Epithelial cell of proximal tubule (primary cell): Measurements from ENCODE around the gene TTC34. TPM values are rescaled to one million over a fixed set of nuclear protein-coding genes. Genes with fewer than 3 reads are reported as not detected.

Experiments used
- DNase-seq: peaks from one replicate; pipeline ENCODE4 v3.0.0-alpha.2; 2011; ENCODE audit warnings: low read depth
- H3K4me3 ChIP-seq: 2 replicates; pipeline ENCODE4 v1.5.1; 2011; ENCODE audit warnings: low read depth, mild to moderate bottlenecking, low read length
- total RNA-seq: library from RNA; depleted of rRNA; stranded (reverse); fragments of >200 nt; gene quantifications from 2 replicates; pipeline ENCODE4 v1.2.3, GENCODE V29; 2015
- TF ChIP-seq, protein P1 (sequence below): conservative IDR thresholded peaks from 2 replicates; pipeline ENCODE4 v1.5.1; 2012; ENCODE audit warnings: low read depth, mild to moderate bottlenecking, low read length

TTC34 gene
- total RNA-seq, 1 donor from 2014 or later = 0.46 TPM

DNA sequence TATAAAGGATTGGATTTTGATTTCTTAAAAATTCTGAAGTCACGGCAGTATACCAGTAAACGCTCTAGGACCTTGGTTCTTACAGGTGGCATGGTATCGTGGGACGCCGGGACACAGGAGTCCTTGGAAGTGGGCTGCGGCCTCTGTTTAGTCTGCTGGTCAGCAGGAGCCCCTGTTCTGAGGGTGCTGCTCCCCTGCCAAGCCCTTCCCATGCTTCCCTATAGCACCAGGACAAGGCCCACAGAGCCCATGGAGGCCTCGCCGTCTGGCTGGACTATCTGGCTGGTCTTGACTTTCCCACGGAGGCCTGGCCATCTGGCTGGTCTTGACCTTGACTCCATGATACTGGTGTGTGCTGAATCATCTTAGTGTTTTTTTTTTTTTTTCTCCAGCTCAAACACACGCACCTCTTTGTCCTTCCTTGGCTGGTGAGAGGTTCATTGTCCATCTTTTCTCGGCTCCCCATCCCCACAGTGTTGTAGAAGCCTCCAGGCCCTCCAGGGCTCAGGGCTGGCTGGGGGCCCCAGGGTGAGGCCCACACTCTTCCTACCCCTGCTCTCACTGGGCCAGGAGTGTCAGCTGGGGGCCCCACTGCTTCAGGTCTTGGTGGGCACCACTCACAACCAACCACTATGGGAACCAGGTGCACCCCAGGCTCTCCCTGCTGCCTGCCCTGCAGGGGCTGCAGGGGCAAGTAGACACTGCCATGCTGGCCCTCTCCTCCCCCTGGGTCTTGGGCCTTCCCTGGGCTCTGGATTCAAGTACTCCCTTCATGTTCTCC is 16.5 kb upstream of the TTC34 start:
- no peak overlapping the region for H3K4me3 ChIP-seq
- TF ChIP-seq, protein P1, sequence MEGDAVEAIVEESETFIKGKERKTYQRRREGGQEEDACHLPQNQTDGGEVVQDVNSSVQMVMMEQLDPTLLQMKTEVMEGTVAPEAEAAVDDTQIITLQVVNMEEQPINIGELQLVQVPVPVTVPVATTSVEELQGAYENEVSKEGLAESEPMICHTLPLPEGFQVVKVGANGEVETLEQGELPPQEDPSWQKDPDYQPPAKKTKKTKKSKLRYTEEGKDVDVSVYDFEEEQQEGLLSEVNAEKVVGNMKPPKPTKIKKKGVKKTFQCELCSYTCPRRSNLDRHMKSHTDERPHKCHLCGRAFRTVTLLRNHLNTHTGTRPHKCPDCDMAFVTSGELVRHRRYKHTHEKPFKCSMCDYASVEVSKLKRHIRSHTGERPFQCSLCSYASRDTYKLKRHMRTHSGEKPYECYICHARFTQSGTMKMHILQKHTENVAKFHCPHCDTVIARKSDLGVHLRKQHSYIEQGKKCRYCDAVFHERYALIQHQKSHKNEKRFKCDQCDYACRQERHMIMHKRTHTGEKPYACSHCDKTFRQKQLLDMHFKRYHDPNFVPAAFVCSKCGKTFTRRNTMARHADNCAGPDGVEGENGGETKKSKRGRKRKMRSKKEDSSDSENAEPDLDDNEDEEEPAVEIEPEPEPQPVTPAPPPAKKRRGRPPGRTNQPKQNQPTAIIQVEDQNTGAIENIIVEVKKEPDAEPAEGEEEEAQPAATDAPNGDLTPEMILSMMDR = no peak
- no peak for DNase-seq

GRCh38 chr1:2816786-2817185 is 15.3 kb upstream of the TTC34 start:
- TF ChIP-seq, protein P1 = no peak
- DNase-seq = no peak
- no peak overlapping the region for H3K4me3 ChIP-seq

GRCh38 chr1:2815551-2815950 is 14.1 kb upstream of the TTC34 start:
- TF ChIP-seq, protein P1 = no peak
- no peak overlapping the region for H3K4me3 ChIP-seq
- DNase-seq = no peak

GRCh38 chr1:2814511-2815075 is 13.1 kb upstream of the TTC34 start:
- H3K4me3 ChIP-seq = no peak overlapping the region
- no peak for DNase-seq
- TF ChIP-seq, protein P1 = no peak

DNA sequence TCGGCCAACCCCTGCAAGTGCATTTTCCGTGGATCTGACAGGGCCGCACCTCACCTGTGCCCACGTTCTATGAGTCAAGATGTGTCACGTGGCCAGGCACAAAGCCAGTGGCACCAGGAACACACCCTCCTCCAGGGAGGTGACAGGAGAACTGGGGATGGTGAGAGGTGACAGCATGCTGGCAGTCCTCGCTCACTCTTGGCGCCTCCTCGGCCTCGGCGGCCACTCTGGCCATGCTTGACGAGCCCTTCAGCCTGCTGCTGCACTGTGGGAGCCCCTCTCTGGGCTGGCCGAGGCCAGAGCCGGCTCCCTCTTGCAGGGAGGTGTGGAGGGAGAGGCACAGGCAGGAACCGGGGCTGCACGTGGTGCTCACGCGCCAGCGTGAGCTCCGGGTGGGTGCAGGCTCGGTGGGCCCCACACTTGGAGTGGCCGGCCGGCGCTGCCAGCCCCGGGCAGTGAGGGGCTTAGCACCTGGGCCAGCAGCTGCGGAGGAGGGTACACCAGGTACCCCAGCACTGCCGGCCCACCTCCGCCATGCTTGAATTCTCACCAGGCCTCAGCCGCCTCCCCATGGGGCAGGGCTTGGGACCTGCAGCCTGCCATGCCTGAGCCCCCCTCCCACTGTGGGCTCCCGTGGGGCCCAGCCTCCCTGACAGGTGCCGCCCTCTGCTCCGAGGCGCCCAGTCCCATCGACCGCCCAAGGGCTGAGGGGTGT is 11.6 kb upstream of the TTC34 start:
- TF ChIP-seq, protein P1 = no peak
- DNase-seq = no peak
- no peak overlapping the region for H3K4me3 ChIP-seq

GRCh38 chr1:2812136-2812535 is 10.6 kb upstream of the TTC34 start:
- TF ChIP-seq, protein P1 = no peak
- DNase-seq = no peak
- H3K4me3 ChIP-seq = no peak overlapping the region
